ENCODE results near the gene PPM1H.
"Not testable (repeated sequence)": the region's sequence is repeated elsewhere in the genome, so short reads cannot be mapped to it uniquely, and the experiment has no call there.

- TF ChIP-seq CTCF (conservative IDR thresholded peaks at IDR 0.05; ENCODE audit: low read depth, low read length); EZH2 (IDR thresholded peaks at IDR 0.05; ENCODE audit: borderline replicate concordance, low read depth, low read length, poor library complexity, severe bottlenecking): not testable (repeated sequence)
Observed at GRCh38 chr12:62942316-62942715, 7.4 kb upstream of the PPM1H start.

Data from A673 (cell line).